Pulmonary artery endothelial cell (primary cell): ENCODE measurements around the gene DYRK4. TPM values are rescaled to one million over a fixed set of nuclear protein-coding genes. Genes with fewer than 3 reads are reported as not detected.

Source experiments
- DNase-seq: peaks from one replicate; pipeline ENCODE4 v3.0.0-alpha.2; 2011; ENCODE audit warnings: low read depth, low spot score
- total RNA-seq: library from RNA; depleted of rRNA; stranded (reverse); fragments of >200 nt; gene quantifications from 2 replicates; pipeline ENCODE4 v1.2.3, GENCODE V29; 2014

The DYRK4 gene
- total RNA-seq, 1 donor from 2014 or later = 70.7 TPM

GRCh38 chr12:4564818-4565217, 2.8 kb downstream of the DYRK4 start:
- no peak for DNase-seq

- no peak for DNase-seq
Observed at GRCh38 chr12:4566474-4566873, 4.5 kb downstream of the DYRK4 start.

GRCh38 chr12:4567073-4567881, 5.3 kb downstream of the DYRK4 start:
- DNase-seq = no peak

GRCh38 chr12:4569261-4569660, 7.3 kb downstream of the DYRK4 start:
- no peak for DNase-seq

- peak; percentile 19 for DNase-seq
Observed at GRCh38 chr12:4572680-4573079, 10.7 kb downstream of the DYRK4 start.

- DNase-seq = no peak
Observed at GRCh38 chr12:4579305-4580102, 17.5 kb downstream of the DYRK4 start.

- no peak for DNase-seq
Observed at GRCh38 chr12:4580281-4580688, 18.3 kb downstream of the DYRK4 start.

GRCh38 chr12:4584281-4584680, 22.3 kb downstream of the DYRK4 start:
- DNase-seq = no peak

- DNase-seq = no peak
Observed at GRCh38 chr12:4584896-4585295, 22.9 kb downstream of the DYRK4 start.

- DNase-seq = no peak
Observed at GRCh38 chr12:4586500-4586899, 24.5 kb downstream of the DYRK4 start.

GRCh38 chr12:4587108-4587507, 25.1 kb downstream of the DYRK4 start:
- DNase-seq = no peak

GRCh38 chr12:4588916-4589315, 26.9 kb downstream of the DYRK4 start:
- DNase-seq = no peak

GRCh38 chr12:4589941-4590340, 27.9 kb downstream of the DYRK4 start:
- DNase-seq = no peak

- no peak for DNase-seq
Observed at GRCh38 chr12:4591180-4591687, 29.2 kb downstream of the DYRK4 start.

- DNase-seq = no peak
Observed at GRCh38 chr12:4595881-4596280, 33.9 kb downstream of the DYRK4 start.

- DNase-seq = no peak
Observed at GRCh38 chr12:4603421-4603820, 41.4 kb downstream of the DYRK4 start.

- no peak for DNase-seq
Observed at GRCh38 chr12:4603946-4604345, 41.9 kb downstream of the DYRK4 start.

- peak; percentile 69 for DNase-seq
Observed at GRCh38 chr12:4604684-4605193, 42.7 kb downstream of the DYRK4 start.

- DNase-seq = no peak
Observed at GRCh38 chr12:4607056-4607455, 45.0 kb downstream of the DYRK4 start.

GRCh38 chr12:4609071-4609470, 47.1 kb downstream of the DYRK4 start:
- no peak for DNase-seq

- no peak for DNase-seq
Observed at GRCh38 chr12:4610481-4610880, 48.5 kb downstream of the DYRK4 start.

GRCh38 chr12:4615667-4616066, 53.7 kb downstream of the DYRK4 start:
- no peak for DNase-seq
